H1 (cell line): ENCODE results near the gene PSMD12. TPM values are rescaled to one million over a fixed set of nuclear protein-coding genes. Genes with fewer than 3 reads are reported as not detected.

ENCODE experiments used
- KDM1A ChIP-seq: fragments of 200-600, 300-600 bp; sonication (generic); IDR thresholded peaks from 2 replicates; pipeline ENCODE4 v1.7.1; 2016; ENCODE audit warnings: mild to moderate bottlenecking, low read length, borderline replicate concordance
- polyA plus RNA-seq, 7 experiments: library from polyadenylated mRNA; depleted of rRNA in 3 of 7; stranded (reverse) in 5 of 7; unstranded in 2 of 7; fragments of >200 nt in 5 of 7; fragments of 200-250 nt in 2 of 7; gene quantifications; 1 replicate in 5 of 7; 2 replicates in 1 of 7; 4 replicates in 1 of 7; pipeline versions ENCODE4 v1.2.1 to v1.2.3, GENCODE V29; 2011 to 2013; ENCODE audit warnings: missing spikeins in 2 of 7, mixed read lengths in 2 of 7
- small RNA-seq: library from polyadenylated mRNA; stranded (forward); fragments of <200 nt; extraction: miRNeasy Mini kit (QIAGEN cat#:217004); gene quantifications from one replicate; pipeline ENCODE3, GENCODE V24; 2013; ENCODE audit not compliant: insufficient read depth
- total RNA-seq: library from RNA; stranded (reverse); fragmentation: NEBNext Ultra II Directional; extraction: Animal tissue kit (Norgen Biotek cat#: 25700); gene quantifications from 2 replicates; pipeline ENCODE4 v1.2.1, GENCODE V29; 2021
- TF ChIP-seq, protein P1 (sequence below), 3 experiments: IDR thresholded peaks; 1 replicate in 2 of 3; 2 replicates in 1 of 3; pipeline versions ENCODE4 v1.5.1 to v1.6.1; 2011; ENCODE audit warnings: low read length in 3 of 3, mild to moderate bottlenecking in 3 of 3, inconsistent platforms in 2 of 3, low read depth in 1 of 3, moderate library complexity in 1 of 3; ENCODE audit not compliant: insufficient read depth in 1 of 3; ENCODE audit errors: control extremely low read depth in 1 of 3

Gene PSMD12
- total and polyA plus RNA-seq, 2 of the 8 experiments (the other 6 are each of a cell fraction or from before 2014, with no cell fraction given): 14.0 to 82.4 TPM

DNA sequence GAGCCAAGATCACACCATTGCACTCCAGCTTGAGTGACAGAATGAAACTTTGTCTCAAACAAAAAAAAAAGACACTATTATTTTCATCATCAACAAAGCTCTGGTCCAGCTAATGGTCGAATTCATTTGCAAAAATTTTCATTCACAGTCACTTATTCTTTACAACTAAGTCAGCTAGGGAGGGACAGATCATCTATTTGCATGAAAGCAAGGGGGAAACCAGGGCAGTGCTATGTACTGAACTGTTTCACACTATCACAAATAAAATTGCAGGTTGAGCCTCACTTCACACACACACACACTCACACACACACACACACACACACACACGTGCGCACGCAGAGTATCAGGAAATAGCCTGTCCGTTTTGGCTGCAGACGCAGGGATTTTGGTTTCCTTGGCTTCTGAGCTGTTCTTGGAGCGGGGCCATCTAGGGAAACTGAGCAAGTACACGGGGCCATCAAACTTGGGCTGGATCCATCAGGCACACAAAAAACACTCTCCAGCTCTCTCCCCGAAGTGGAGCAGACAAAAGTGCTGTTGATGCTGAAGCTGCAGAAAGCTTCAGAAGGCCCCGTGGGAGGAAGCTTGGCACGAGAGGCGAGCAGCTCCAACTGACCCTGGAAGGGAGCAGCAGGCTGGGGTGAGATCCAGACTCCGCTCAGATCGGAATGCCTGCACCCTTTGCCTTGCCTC is 77.0 kb downstream of the PSMD12 start (continued):
- TF ChIP-seq, protein P1, sequence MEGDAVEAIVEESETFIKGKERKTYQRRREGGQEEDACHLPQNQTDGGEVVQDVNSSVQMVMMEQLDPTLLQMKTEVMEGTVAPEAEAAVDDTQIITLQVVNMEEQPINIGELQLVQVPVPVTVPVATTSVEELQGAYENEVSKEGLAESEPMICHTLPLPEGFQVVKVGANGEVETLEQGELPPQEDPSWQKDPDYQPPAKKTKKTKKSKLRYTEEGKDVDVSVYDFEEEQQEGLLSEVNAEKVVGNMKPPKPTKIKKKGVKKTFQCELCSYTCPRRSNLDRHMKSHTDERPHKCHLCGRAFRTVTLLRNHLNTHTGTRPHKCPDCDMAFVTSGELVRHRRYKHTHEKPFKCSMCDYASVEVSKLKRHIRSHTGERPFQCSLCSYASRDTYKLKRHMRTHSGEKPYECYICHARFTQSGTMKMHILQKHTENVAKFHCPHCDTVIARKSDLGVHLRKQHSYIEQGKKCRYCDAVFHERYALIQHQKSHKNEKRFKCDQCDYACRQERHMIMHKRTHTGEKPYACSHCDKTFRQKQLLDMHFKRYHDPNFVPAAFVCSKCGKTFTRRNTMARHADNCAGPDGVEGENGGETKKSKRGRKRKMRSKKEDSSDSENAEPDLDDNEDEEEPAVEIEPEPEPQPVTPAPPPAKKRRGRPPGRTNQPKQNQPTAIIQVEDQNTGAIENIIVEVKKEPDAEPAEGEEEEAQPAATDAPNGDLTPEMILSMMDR (IDR thresholded peaks at IDR 0.05; ENCODE audit: control extremely low read depth in 1 of 3, insufficient read depth in 1 of 3, low read depth in 1 of 3, low read length in 3 of 3): no peak
- TF ChIP-seq KDM1A: no peak

Small RNA genes within 50 kb of the gene (small RNA-seq; reads per million reads assigned to genes)
- not detected for gene RF00019

Other genes starting within 250 kb of the PSMD12 start
- 47.3 and 48.7 TPM in 2 replicates for gene HELZ, start 121.4 kb downstream of the PSMD12 start, total RNA-seq
- gene HELZ, start 121.4 kb downstream of the PSMD12 start, polyA plus RNA-seq (2011; rRNA removed): 7.9 and 10.0 TPM in 2 replicates
- gene PITPNC1, start 10.7 kb upstream of the PSMD12 start, total RNA-seq: 53.8 and 54.7 TPM in 2 replicates
- gene PITPNC1, start 10.7 kb upstream of the PSMD12 start, polyA plus RNA-seq (2011; rRNA removed): 13.6 and 17.6 TPM in 2 replicates